H54 (cell line): ENCODE data around the gene TNNI2.
"Not testable (repeated sequence)": the region's sequence is repeated elsewhere in the genome, so short reads cannot be mapped to it uniquely, and the experiment has no call there.

Source experiments
- DNase-seq: peaks from one replicate; pipeline ENCODE4 v3.0.0; 2011; ENCODE audit warnings: low spot score, mixed read lengths; ENCODE audit not compliant: insufficient read length
- FAIRE-seq: peaks from 3 replicates; lab custom pipeline; 2011; peaks lifted over from hg19 to GRCh38; lab: Jason Lieb, UNC
- POLR2A ChIP-seq: IDR thresholded peaks from 2 replicates; pipeline ENCODE4 v1.6.1; 2011; ENCODE audit warnings: low read depth, mild to moderate bottlenecking, low read length

Gene TNNI2

DNA sequence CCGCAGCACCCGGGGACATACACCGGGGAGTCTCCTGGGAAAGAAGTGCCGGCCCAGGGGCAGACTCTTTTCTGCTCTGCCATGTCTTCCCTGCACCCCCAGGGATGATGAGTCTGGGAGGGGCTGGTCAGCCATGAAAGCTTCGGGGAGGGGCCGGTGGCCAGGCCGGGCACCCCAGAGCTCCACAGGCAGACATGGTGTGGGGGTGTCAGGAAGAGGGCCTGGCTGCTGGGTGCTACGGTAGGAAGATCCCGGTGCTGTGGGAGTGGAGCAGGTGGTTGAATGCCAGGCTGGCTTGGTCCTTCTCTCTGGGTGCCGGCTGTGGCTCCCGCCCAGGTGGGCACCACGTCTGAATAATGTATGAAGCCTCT is 31.5 kb downstream of the TNNI2 start:
- TF ChIP-seq POLR2A: 0 out of 2 replicates have a peak, but pooled peaks have one; percentile 10
- DNase-seq (no peak), FAIRE-seq (no peak)

- TF ChIP-seq POLR2A: no peak
- DNase-seq: no peak
- FAIRE-seq: no peak
These were observed 32.1 kb downstream of the TNNI2 start for GRCh38 chr11:1870721-1871466.

DNA sequence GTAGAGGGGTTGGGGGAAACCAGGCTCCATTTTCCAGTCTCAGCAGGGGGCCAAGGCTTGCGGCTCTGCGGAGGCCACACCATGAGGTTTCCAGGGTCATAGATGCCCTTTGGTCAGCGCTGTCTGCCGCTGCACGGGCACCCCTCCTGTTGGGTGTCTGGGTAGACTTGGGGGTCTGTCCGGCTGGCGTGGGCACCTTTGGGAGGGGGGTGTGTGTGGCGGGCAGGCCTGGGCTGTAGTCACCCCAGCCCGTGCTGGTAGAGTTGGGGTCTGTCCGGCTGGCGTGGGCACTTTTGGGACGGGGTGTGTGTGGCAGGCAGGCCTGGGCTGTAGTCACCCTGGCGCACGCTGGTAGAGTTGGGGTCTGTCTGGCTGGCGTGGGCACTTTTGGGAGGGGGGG is 32.8 kb downstream of the TNNI2 start:
- FAIRE-seq (no peak), DNase-seq (no peak)
- TF ChIP-seq POLR2A: no peak

DNA sequence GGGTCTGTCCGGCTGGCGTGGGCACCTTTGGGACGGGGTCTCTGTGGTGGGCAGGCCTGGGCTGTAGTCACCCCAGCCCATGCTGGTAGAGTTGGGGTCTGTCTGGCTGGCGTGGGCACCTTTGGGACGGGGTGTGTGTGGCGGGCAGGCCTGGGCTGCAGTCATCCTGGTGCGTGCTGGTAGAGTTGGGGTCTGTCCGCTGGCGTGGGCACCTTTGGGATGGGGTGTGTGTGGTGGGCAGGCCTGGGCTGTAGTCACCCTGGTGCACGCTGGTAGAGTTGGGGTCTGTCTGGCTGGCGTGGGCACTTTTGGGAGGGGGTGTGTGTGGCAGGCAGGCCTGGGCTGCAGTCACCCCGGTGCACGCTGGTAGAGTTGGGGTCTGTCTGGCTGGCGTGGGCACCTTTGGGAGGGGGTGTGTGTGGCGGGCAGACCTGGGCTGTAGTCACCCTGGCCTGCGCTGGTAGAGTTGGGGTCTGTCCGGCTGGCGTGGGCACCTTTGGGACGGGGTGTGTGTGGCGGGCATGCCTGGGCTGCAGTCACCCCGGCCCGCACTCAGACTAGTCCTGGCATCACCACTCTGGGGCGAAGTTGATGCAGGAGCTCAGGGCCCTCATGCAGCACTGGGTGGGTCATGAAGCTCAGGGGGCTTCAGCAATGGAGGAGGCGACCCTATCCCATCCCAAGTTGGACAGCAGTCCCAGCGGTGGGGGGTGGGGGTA is 33.6 kb downstream of the TNNI2 start:
- DNase-seq (no peak), FAIRE-seq (no peak)
- no peak for TF ChIP-seq POLR2A

DNA sequence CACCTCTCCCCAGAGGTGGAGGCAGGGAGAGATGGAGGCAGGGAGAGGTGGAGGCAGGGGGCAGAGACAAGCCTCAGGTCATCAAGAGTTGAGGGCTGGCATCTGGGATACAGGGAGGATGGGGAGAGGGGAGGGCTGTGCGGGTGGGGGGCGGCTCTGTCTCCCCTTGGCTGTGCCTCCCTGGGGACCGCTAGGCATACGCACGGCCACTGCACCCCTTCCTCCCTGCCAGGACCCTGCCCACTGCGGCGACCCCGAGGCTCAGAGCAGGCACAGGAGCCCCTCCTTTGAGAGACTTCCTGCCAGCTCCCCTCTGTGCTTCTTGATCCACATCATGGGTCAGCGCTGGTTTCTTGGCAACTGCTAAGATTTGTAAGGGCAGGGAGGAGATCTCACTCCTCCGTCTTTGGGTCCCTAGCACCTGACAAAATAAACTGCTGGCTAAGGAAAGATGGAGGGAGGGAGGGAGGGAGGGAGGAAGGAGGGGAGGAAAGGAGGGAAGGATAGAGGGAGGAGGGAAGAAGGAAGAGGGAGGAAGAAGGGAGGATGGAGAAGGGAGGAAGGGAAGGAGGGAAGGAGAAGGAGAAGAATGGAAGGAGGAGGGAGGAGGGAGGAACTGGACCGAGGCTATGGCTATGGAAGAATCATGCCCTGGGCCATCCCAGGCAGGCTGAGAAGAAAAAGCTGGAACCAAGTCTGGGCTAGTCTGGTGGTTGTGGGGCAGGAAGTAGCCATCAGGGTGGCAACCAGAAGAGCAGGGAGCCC is 34.4 kb downstream of the TNNI2 start:
- TF ChIP-seq POLR2A: no peak
- DNase-seq: peak; percentile 65
- no peak for FAIRE-seq

GRCh38 chr11:1873813-1874150 is 35.0 kb downstream of the TNNI2 start:
- not testable (repeated sequence) for FAIRE-seq, DNase-seq

- DNase-seq, FAIRE-seq: not testable (repeated sequence)
These were observed 35.8 kb downstream of the TNNI2 start for GRCh38 chr11:1874441-1875092.

DNA sequence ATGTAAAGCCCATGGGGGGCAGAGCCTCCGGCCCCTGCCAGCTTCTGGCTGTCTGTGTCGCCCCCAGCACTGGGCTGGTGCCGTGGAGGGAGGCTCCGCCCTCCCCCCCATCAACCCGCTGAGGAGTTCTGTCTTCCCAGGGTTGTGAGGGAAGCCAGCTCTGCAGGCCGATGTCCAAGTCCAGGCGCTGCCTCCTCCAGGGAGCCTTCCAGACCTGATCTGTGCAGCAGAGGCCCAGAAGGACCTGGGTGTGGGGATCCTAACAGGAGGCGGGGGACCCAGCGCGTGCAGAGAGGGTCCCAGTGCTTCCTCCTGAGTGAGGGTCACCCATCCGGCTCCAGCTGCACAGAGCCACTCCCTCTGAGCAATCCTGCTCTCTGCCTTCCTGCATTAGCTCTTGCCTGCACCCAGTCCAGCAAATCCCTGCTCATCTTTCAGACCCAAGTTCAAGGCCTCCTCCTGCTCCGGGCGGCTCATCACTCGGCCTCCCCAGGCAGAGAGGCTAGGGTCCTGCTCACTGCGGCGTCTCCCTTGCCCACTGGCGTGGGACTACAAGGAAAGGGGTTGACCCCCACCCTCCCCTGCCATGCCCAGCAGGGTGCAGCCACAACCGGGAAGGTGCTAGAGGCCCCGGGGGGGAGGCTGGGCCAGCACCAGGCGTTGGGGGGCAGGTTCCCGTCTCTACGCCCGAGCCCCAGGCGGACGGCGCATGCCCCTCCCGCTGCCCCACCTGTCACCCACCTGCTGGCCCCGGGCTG is 36.5 kb downstream of the TNNI2 start:
- FAIRE-seq: no peak
- TF ChIP-seq POLR2A: no peak
- DNase-seq: no peak

DNA sequence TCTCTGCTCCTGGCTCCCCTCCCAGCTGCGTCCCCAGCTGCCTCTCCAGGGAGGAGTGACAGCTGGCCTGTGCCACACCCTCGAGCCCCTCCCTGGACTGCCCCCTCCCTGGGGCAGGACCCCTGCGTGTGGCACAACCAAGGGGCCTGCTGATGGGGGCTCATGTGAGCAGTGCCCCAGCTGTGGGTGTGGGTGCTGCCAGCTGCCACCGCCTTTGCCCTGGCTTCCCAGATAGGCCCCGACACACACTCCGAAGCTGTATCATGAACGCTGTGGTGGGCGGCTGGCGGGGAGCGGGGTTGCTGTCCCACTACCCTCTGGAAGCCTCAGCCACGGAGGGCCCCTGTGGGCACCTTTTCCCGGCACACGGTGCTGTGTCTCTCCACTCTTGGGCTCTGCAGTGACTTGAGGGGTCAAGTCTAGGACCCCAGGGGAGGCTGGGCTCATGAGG is 37.1 kb downstream of the TNNI2 start:
- not testable (repeated sequence) for DNase-seq, FAIRE-seq

DNA sequence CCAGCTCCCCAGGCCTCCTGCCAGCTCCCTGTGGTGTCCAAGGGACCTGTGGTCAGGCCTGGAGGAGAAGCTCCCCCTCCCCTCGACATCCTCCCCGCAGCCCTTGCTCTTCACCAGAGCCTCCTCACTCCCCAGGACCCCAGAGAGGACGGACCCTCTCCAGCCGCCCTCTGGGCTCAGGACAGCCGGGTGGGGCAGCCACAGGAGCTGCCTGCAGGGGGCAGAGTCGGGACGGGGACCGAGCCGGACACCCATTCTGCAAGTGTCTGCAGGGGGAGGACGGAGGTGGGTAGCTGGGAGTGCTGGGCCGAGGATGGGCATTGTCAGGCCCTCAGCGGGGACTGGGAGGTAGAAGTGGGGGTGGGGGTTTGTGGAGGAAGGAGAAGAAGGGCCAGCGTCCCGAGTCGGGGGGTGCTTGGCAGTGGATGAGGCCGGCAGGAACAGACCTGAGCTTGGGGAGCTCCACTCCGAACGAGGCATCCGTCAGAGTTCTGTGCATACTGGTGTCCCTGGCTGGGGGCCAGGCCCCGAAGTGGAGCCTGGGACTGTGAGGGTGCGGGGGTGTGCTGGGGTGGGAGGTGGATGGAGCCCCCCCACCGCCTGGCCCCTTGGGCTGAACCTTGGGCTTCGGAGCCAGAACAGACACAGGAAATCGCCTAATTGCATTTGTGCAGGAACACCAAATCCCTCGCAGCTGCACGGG is 37.7 kb downstream of the TNNI2 start:
- no peak for DNase-seq
- no peak for TF ChIP-seq POLR2A
- FAIRE-seq: no peak

DNA sequence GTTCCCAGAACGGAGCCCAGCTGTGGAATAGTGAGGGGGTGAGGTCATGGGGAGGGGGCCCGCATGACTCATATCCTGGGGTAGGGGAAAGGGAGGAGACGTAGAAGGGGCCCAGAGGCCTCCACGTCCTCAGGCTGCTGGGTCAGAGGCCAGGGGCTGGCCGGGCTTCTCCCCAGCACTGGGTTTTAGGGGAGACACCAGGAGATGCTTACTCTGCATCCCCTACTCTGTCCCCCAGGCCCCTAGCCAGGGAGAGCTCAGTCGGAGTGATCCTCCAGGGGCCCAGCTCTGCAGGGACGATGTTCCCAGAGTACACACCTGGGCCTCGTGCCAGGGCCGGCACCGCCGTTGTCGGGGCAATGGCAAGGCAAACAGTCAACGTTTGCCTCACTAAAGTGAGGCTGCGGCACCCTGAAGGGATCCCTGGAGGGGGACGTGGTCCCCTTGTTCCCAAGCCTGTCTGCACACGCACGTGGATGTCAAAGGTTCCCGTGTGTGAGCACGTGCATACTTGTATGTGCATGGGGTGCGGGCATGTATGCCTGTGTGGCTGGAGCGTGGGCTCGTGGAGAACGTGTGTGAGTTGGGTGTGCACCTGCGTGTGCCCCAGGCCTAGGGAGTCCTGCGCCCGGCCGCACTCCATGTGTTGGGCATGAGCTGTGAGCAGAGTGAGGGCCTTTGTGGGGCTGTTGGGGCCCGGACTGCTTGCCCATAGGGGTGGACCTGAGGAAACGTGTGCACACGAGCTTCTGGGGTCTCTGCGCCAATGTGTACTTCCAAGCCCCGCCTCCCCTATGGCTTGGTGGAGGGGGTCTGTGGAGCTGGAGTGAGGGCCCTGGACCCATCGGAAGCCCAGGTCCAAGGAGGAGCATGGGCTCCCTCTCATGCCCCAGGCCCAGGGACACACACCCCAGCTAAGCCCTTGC is 38.7 kb downstream of the TNNI2 start:
- FAIRE-seq: no peak
- no peak for TF ChIP-seq POLR2A

More for the DNA sequence above, 38.7 kb downstream of the TNNI2 start:
- no peak for DNase-seq
